GM19324 (cell line): ENCODE results near the gene TREX2.
"Not testable (repeated sequence)": the region's sequence is repeated elsewhere in the genome, so short reads cannot be mapped to it uniquely, and the experiment has no call there.

ENCODE experiments used
- ATAC-seq: cut with Tn5 transposase; IDR thresholded peaks from one replicate; pipeline ENCODE4 v1.9.1; 2021; ENCODE audit warnings: mild to moderate bottlenecking, moderate library complexity; ENCODE audit not compliant: unreplicated experiment, low FRiP score

The TREX2 gene

GRCh38 chrX:153410888-153411254, 35.0 kb downstream of the TREX2 start:
- no peak for ATAC-seq

GRCh38 chrX:153410373-153410772, 35.5 kb downstream of the TREX2 start:
- no peak for ATAC-seq

- no peak for ATAC-seq
These were observed 36.3 kb downstream of the TREX2 start for GRCh38 chrX:153409414-153410101.

- ATAC-seq: no peak
These were observed 36.9 kb downstream of the TREX2 start for GRCh38 chrX:153408871-153409351.

GRCh38 chrX:153408221-153408721, 37.6 kb downstream of the TREX2 start:
- ATAC-seq: no peak

- ATAC-seq: no peak
These were observed 38.1 kb downstream of the TREX2 start for GRCh38 chrX:153407736-153408135.

GRCh38 chrX:153406903-153407302, 39.0 kb downstream of the TREX2 start:
- ATAC-seq: no peak

GRCh38 chrX:153406011-153406410, 39.8 kb downstream of the TREX2 start:
- ATAC-seq: no peak

GRCh38 chrX:153405426-153405825, 40.4 kb downstream of the TREX2 start:
- no peak for ATAC-seq

GRCh38 chrX:153404333-153404732, 41.5 kb downstream of the TREX2 start:
- ATAC-seq: not testable (repeated sequence)

- no peak for ATAC-seq
These were observed 44.6 kb downstream of the TREX2 start, which contains the start of gene PNMA6E for GRCh38 chrX:153401133-153401764. Gene PNMA6E, minus strand, starts transcription at chrX:153401350. Its CDS starts 2,501 bp downstream, at chrX:153398849.

GRCh38 chrX:153400146-153401132, 45.4 kb downstream of the TREX2 start:
- ATAC-seq: no peak

GRCh38 chrX:153398275-153398960, 47.4 kb downstream of the TREX2 start:
- ATAC-seq: no peak

GRCh38 chrX:153397256-153397960, 48.4 kb downstream of the TREX2 start:
- ATAC-seq: no peak

- ATAC-seq: no peak
These were observed 49.3 kb downstream of the TREX2 start for GRCh38 chrX:153396320-153397195.

- no peak for ATAC-seq
These were observed 50.1 kb downstream of the TREX2 start for GRCh38 chrX:153395613-153396319.

GRCh38 chrX:153394612-153395011, 51.2 kb downstream of the TREX2 start:
- no peak for ATAC-seq
